GM21360 (cell line): ENCODE data around the gene ABLIM1.
A peak's percentile ranks its signal among the peaks of the same experiment; 100 is the strongest.

ENCODE experiments used
- ATAC-seq: cut with Tn5 transposase; IDR thresholded peaks from one replicate; pipeline ENCODE4 v1.9.1; 2021; ENCODE audit warnings: mild to moderate bottlenecking, moderate library complexity; ENCODE audit not compliant: unreplicated experiment

Gene ABLIM1

DNA sequence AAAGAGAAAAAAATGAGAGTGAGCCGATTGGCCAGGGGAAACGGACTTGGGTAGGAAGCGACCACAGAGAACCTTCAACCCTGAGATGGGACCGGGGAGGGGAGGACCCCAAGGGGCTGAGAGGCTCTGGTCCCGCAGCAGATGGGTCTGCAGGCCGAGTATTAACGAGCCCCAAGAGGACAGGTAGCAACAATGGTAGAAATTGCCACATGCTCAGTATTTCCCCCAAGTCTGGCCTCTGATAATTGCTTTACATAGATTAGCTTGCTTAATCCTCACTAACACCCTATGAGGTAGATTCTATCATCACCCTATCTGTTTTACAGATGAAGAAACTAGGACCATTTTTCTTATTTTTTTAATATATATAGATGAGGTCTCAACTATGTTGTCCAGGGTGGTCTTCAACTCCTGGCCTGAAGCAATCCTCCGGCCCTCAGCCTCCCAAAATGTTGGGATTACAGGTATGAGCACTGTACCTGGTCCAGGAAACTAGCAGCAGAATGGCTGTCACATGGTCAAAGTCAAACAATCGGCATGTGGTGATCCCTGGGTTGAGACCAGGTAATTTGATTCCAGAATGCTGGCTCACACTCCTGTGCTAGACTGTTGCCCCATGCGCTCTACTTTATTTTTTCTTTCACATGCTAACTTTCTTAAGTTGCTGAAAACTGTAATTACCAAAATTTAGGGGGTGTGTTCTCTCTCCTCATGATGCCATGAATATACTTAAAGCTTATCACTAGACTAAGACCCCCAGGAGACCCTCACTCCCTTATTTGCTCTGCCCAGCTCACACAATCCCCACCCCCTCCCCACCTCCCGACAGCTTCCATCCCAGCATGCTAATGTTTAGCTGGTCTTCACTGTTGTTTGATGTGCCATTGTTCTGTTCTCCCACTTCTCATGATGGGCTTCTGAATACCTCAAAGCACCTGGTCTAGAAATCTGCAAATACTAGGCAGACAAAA lies 185.9 kb downstream of the ABLIM1 start:
- ATAC-seq, result peak; percentile 11

GRCh38 chr10:114470956-114471905 lies 186.8 kb downstream of the ABLIM1 start:
- peak; percentile 95 for ATAC-seq

DNA sequence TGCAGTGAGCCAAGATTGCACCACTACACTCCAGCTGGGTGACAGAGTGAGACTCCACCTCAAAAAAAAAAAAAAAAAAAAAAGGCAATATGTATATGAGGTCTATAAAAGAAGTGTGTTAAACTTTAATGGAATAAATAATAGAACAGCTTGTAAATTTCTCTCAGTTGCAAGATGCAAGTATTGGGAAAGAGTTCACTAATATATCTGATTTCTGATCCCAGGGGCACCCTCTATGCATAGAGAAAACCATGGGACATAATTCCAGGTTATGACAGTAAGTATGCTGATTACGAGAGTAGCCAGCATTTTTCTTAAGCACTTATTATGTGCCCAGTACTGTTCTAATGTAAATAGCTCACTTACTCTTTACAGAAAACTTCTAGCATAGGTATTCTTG lies 187.7 kb downstream of the ABLIM1 start:
- no peak for ATAC-seq

- no peak for ATAC-seq
Measured at GRCh38 chr10:114458955-114459354, 199.1 kb downstream of the ABLIM1 start.

DNA sequence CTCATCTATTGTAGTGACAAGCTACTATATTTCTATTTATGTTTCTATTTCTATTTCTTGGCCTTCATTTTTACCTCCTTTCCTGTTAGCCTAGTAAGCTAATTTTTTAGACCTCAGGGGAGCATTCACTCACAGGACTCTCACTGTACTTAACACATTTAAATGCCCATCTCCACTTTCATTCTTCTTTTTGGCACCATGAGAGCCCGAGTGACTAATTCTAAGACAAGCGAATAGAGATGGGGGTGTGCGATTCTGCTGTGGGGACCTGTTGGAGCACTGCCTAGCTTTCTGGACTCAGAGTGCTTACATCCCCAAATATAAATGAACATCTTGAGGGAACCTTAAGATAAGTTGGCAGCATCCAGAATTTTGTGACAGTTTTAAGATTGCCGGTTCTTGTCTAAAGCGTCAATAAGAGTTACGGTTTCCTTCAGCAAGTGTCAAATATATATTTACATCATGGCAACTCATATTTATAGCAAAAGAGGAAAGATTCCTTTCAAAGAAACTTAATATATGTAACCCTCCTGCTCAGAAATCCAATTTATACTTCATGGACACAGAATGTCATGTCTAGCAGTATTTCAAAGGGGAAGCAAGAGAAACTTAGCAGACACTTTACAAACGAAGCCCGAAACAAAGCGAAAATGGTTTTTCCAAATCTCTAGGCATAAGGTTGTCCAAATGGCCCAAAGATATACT lies 199.7 kb downstream of the ABLIM1 start:
- no peak for ATAC-seq

- ATAC-seq, result no peak
Measured at GRCh38 chr10:114453576-114453975, 204.5 kb downstream of the ABLIM1 start.

DNA sequence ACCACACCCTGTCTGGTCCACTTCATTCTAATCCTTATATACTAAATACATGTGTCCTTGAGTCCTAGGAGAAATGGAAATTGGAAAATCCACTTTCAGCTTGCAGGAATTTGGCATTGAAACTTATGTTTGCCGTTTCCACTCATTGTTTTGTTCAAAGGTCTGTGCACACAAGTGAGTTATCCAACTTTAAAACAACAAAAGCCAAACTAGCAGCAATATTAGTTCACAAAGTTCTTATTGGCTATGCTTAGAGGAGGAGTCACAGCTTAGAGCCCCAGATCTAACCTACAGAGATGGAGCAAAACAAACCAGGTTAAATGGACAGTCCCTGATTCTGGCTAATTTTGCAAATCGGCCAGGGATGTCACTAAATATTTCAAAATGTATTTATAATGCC lies 209.2 kb downstream of the ABLIM1 start:
- no peak for ATAC-seq

- no peak for ATAC-seq
Measured at GRCh38 chr10:114445332-114445731, 212.7 kb downstream of the ABLIM1 start.

- no peak for ATAC-seq
Measured at GRCh38 chr10:114444819-114445218, 213.3 kb downstream of the ABLIM1 start.

DNA sequence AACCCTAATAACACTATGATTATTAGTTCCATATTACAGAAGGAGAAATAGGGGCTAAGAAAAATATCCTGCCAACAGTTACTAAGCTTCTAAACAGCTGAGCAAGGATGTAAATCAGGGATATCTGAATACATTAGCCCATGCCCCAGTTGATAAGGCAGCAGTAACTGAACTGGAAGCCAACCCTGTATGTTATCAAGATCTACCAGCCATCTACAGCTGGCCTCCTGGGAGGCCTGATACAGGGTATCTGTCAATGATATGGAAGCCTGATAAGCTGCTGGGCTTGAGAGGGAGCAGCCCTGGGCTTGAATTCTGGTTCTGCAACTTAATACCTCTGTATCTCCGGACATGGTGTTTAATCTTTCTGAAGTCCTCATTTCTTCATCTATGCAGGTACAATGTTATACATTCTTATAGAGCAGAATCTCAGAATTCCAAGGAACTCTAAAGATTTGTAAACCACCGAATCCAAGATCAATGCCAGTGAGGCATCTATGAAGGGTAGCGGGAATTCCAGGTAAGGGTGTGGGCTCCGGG lies 215.9 kb downstream of the ABLIM1 start:
- ATAC-seq, result no peak

DNA sequence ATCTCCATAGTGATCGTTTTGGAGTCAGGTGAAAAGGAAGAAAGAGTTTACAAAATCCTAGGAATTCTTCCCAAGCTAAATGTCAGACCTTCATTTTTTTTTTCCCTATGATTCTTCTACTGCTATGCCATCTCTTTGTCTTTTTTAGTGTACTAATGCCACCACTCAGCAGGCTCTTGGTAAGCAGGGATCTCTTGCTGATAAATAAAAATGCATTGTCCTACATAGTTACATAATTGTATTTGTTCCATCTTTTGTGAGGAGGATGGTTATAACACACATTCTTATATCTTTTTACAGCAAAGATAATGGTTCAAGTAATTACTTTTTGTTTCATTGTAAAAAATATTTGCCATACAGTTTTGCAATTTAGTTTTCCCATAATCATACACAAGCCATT lies 217.0 kb downstream of the ABLIM1 start:
- ATAC-seq, result no peak

- ATAC-seq, result no peak
Measured at GRCh38 chr10:114437473-114438292, 220.4 kb downstream of the ABLIM1 start.

DNA sequence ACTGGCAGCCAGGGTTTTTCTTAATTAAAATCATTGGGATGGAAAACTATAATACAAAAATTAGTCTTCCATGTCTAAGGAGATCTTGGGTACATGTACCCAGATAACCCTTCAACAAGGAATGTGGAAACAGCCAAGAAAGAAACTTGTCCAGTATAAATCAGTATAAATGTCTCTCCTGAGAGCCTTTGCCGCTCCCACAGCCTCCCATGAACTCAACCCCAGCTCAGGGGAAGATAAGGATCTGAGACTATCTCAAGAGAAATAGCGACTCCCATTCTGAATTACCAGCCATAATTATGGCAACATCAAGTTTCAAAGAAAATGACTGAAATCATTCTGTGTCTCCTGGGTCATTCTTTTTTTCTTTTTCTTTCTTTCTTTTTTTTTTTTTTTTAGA lies 221.1 kb downstream of the ABLIM1 start:
- ATAC-seq, result no peak

- no peak for ATAC-seq
Measured at GRCh38 chr10:114432566-114433093, 225.4 kb downstream of the ABLIM1 start.

GRCh38 chr10:114431414-114432135 lies 226.5 kb downstream of the ABLIM1 start:
- no peak for ATAC-seq

DNA sequence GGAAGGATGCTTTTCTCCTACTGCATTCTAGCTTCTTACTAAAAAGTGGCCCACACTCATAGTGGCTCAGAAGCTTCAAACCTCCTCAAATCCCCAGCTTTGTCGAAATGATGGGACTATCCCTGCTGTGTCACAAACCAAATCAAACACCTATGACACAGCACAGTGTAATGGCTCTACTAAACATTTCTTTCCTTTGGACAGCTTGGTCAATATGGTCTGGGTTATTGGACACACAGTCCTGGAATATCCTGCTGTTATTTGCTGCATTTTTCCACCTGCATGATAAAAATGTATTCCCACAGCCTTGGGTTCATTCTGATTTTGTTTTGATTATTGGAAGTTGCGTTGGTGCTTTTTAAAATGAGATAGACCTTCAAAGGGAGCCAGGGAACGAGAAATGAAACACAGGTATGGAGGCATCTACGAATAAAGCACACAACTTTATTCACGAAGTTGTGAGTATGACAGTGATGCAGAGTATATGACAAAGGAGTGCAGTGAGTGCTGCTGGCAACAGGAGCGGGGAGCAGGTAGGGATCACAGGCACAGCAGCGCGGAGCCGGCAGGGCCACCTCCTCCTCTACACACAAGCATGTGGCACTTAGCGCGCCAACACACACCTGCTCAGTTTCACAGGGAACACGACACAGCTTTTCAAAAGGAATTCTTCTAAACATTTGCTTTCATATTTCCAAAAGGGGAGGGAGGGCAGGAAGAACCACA lies 227.2 kb downstream of the ABLIM1 start:
- ATAC-seq, result no peak

DNA sequence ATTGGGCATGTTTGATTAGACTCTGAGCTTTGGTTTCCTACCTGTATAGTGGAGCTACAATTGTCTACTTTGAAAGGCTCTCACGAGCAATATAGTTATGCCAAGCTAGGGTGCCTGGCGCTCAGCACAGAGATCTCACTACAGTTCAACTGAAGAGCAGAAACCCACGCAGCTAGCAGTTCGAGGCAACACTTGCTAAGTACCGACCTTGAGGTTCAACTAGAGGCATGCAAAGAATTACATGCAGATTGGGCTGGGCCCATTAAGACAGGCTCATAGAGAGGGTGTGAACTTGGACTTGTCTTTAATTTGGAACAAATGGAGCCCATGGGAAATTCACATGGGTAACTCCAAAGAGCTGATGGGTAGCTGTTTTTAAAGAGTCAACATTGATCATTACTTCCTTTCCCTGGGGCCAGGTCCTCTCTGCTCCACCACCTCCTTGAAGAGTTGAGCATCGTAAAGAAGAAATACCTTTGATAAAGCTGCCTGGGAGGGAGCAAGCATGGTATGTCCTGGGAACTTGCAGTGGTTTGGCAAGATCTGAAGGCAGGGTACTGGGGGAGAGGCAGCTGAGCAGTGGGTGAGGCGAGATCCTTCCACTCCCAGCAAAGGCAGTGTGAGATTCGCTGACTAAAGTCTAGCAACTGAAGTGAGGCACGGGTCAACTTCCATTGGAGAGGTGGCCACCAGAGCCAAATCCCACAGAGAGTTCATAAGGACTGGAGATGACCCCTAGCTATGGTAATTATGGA lies 228.3 kb downstream of the ABLIM1 start:
- no peak for ATAC-seq
